ENCODE data around the gene ANO8.
"Not testable (repeated sequence)": the region's sequence is repeated elsewhere in the genome, so short reads cannot be mapped to it uniquely, and the experiment has no call there.

Gene ANO8

GRCh38 chr19:17309198-17309964 is 25.3 kb downstream of the ANO8 start, which contains the start of gene DDA1:
Gene DDA1 (plus strand): TSS chr19:17309563. CDS start chr19:17309655, 92 bp downstream.
- peak; percentile 99 to 100 for DNase-seq

- DNase-seq: no peak
Measured at GRCh38 chr19:17307876-17308377, 26.7 kb downstream of the ANO8 start.

GRCh38 chr19:17306285-17306714 is 28.4 kb downstream of the ANO8 start:
- no peak for DNase-seq

GRCh38 chr19:17305517-17306284 is 29.0 kb downstream of the ANO8 start, which contains the start of gene MRPL34:
Gene MRPL34 (plus strand): TSS chr19:17305872. CDS start chr19:17305893, 21 bp downstream.
- peak; percentile 98 to 100 for DNase-seq

GRCh38 chr19:17305216-17305516 is 29.5 kb downstream of the ANO8 start:
- DNase-seq: no peak

GRCh38 chr19:17304386-17305215 is 30.1 kb downstream of the ANO8 start:
- DNase-seq: no peak

- no peak for DNase-seq
Measured at GRCh38 chr19:17303940-17304267, 30.8 kb downstream of the ANO8 start.

GRCh38 chr19:17303167-17303939 is 31.3 kb downstream of the ANO8 start, which contains the start of gene ABHD8:
Gene ABHD8 (minus strand): TSS chr19:17303425. CDS start chr19:17301616, 1,809 bp downstream.
- peak; percentile 91 to 98 for DNase-seq

- DNase-seq: no peak
Measured at GRCh38 chr19:17302391-17303166, 32.1 kb downstream of the ANO8 start.

- DNase-seq: no peak
Measured at GRCh38 chr19:17300992-17301619, 33.5 kb downstream of the ANO8 start.

- DNase-seq: no peak
Measured at GRCh38 chr19:17296976-17297375, 37.7 kb downstream of the ANO8 start.

- DNase-seq: no peak
Measured at GRCh38 chr19:17296273-17296672, 38.4 kb downstream of the ANO8 start.

- DNase-seq: not testable (repeated sequence)
Measured at GRCh38 chr19:17295551-17295950, 39.1 kb downstream of the ANO8 start.

GRCh38 chr19:17294051-17294891 is 40.4 kb downstream of the ANO8 start:
- DNase-seq: no peak

GRCh38 chr19:17293605-17294004 is 41.0 kb downstream of the ANO8 start:
- no peak for DNase-seq

GRCh38 chr19:17292301-17293074 is 42.2 kb downstream of the ANO8 start:
- peak in 1 of 2 experiments; percentile 64 for DNase-seq

- DNase-seq: no peak
Measured at GRCh38 chr19:17289489-17289888, 45.2 kb downstream of the ANO8 start.

- DNase-seq: no peak
Measured at GRCh38 chr19:17286752-17287151, 47.9 kb downstream of the ANO8 start.

- DNase-seq: no peak
Measured at GRCh38 chr19:17286263-17286662, 48.4 kb downstream of the ANO8 start.

All from NCI-H446 (cell line).